Measurements from ENCODE around the gene LARGE1.

Gene LARGE1

DNA sequence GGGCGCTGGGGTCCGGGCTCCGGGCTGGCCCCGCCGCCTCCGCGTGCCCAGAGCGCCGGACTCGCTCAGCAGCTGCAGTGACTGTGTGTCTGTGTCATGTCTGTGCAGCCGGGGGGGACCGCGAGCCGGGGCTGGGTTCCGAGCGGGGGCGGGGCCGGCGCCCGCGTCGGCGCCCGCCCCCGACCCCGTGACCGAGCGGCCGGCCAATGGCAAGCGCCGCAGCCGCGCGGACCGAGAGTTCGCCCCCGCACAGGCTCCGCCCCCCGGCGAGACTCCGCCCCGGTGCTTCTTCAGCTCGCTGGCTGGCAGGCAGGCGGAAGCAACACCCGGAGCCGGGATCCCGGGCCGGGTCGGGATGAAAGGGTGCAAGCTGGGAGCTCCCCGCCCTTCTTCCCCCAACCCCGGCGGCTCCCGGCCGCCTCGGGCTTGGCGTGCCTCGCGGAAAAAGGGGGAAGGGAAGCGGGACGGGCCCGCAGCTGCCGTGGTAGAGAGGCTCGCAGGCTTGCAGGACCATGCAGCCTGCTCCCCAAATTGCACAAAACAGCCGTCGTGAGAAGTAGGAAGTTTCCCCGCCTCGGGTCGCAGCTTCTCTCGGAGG, 750 bp upstream of the LARGE1 start:
- Histone ChIP-seq H2AFZ (ENCODE audit: low read length) (peak overlapping the region; percentile 95), H3K27me3 (ENCODE audit: control insufficient read depth in 3 of 3, insufficient read depth in 3 of 3, low read depth in 1 of 3, low read length in 3 of 3) (no peaks in the 10 kb centered on the region), H3K36me3 (replicated peaks in 1 of 2; ENCODE audit: control insufficient read depth in 2 of 2, insufficient read depth in 2 of 2, low read length in 2 of 2) (no peaks in the 10 kb centered on the region), H3K9me3 (replicated peaks in 1 of 2; ENCODE audit: control insufficient read depth in 2 of 2, insufficient read depth in 1 of 2, low read depth in 1 of 2, low read length in 2 of 2) (no peaks in the 10 kb centered on the region), H2BK5ac (ENCODE audit: low read length) (peak overlapping the region; percentile 90), H2BK120ac (ENCODE audit: low read depth, low read length) (peak overlapping the region; percentile 97), H4K91ac (ENCODE audit: low read depth, low read length, poor library complexity) (no peak overlapping the region), H3K27ac (replicated peaks; ENCODE audit: low read length) (peak overlapping the region; percentile 81), H3K23ac (ENCODE audit: low read depth, low read length, poor library complexity) (peak overlapping the region; percentile 40), H3K14ac (ENCODE audit: low read length) (peak overlapping the region; percentile 99), H3K4ac (ENCODE audit: low read length) (no peak overlapping the region), H3K4me3 (ENCODE audit: low read length in 2 of 2) (peak overlapping the region; percentile 56 to 85), H3K9ac (ENCODE audit: low read depth, low read length, poor library complexity) (peak overlapping the region; percentile 80), H3K79me1 (ENCODE audit: low read depth, low read length) (peaks cover 5% of the 10 kb centered on the region), H2AK5ac (ENCODE audit: low read depth, low read length) (no peak overlapping the region), H3K4me2 (ENCODE audit: insufficient read depth, low read length, poor library complexity, severe bottlenecking) (peak overlapping the region; percentile 86), H3K18ac (ENCODE audit: low read length) (peak overlapping the region; percentile 99), H4K8ac (ENCODE audit: low read depth, low read length) (no peak overlapping the region), H2BK15ac (ENCODE audit: low read length) (peak overlapping the region; percentile 96), H2BK12ac (ENCODE audit: low read length) (peak overlapping the region; percentile 93), H3K4me1 (ENCODE audit: control insufficient read depth in 2 of 2, insufficient read depth in 1 of 2, low read depth in 1 of 2, low read length in 2 of 2) (peaks cover 13 to 17% of the 10 kb centered on the region in 2 donors)
- no CpG with 5 or more reads among the region's 69 CpGs for WGBS, 2 donors (ENCODE audit: extremely low coverage in 2 of 2, insufficient read length in 2 of 2, insufficient replicate concordance in 1 of 2)
- DNase-seq (ENCODE audit: low spot score), result peak; percentile 97

DNA sequence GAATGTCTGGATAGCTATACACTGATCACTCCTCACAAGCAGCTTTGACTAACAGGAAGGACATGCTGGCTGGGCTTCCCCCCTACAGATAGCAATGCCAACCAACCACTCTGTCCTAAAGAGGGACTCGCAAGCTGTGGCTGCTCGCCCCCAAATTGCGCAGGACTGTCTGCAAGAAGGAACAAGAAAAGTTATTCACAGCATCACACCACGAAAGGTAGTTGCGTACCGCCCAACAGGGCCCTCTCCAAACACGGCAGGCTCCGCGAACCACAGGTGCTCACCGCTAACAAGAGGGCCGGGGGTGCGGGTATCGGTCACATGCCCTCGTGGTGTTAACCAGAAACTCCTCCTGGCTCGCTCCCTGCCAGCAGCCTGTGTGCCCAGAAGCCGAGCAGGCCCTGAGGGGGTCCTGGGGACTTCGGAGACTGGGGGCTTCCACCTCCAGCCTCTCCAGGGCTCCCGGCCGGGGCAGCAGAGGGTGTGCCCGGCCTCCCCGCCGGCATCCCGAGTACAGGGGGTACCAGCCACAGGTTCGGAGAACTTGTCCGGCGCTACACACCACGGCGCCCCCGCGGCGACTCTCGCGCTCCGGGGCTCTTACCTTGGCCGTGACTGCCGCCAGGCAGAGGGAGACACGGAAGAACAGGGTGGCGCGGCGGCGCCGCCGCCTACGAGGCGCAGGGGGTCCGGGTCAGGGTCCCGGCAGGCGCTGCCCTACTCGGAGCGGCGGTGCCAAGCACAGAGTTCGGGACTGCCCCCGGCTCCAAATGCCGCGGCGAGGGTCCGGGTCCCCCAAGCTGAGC, 682 bp downstream of the LARGE1 start:
- Histone ChIP-seq H4K8ac (ENCODE audit: low read depth, low read length) (no peak overlapping the region), H2BK120ac (ENCODE audit: low read depth, low read length) (no peak overlapping the region), H3K27ac (replicated peaks; ENCODE audit: low read length) (no peak overlapping the region), H3K23ac (ENCODE audit: low read depth, low read length, poor library complexity) (peak overlapping the region; percentile 89), H3K4ac (ENCODE audit: low read length) (no peak overlapping the region), H3K4me3 (ENCODE audit: low read length in 2 of 2) (peak overlapping the region; percentile 56 to 85), H2BK12ac (ENCODE audit: low read length) (no peak overlapping the region), H3K9me3 (replicated peaks in 1 of 2; ENCODE audit: control insufficient read depth in 2 of 2, insufficient read depth in 1 of 2, low read depth in 1 of 2, low read length in 2 of 2) (no peaks in the 10 kb centered on the region), H3K36me3 (replicated peaks in 1 of 2; ENCODE audit: control insufficient read depth in 2 of 2, insufficient read depth in 2 of 2, low read length in 2 of 2) (no peaks in the 10 kb centered on the region), H2AFZ (ENCODE audit: low read length) (peak overlapping the region; percentile 45), H3K18ac (ENCODE audit: low read length) (peak overlapping the region; percentile 5), H2BK5ac (ENCODE audit: low read length) (peak overlapping the region; percentile 66), H2BK15ac (ENCODE audit: low read length) (no peak overlapping the region), H3K4me1 (ENCODE audit: control insufficient read depth in 2 of 2, insufficient read depth in 1 of 2, low read depth in 1 of 2, low read length in 2 of 2) (peaks cover 10 to 17% of the 10 kb centered on the region in 2 donors), H3K14ac (ENCODE audit: low read length) (no peak overlapping the region), H3K27me3 (ENCODE audit: control insufficient read depth in 3 of 3, insufficient read depth in 3 of 3, low read depth in 1 of 3, low read length in 3 of 3) (no peaks in the 10 kb centered on the region), H3K9ac (ENCODE audit: low read depth, low read length, poor library complexity) (peak overlapping the region; percentile 65), H3K4me2 (ENCODE audit: insufficient read depth, low read length, poor library complexity, severe bottlenecking) (peak overlapping the region; percentile 89), H4K91ac (ENCODE audit: low read depth, low read length, poor library complexity) (no peak overlapping the region), H2AK5ac (ENCODE audit: low read depth, low read length) (peak overlapping the region; percentile 46), H3K79me1 (ENCODE audit: low read depth, low read length) (peaks cover 5% of the 10 kb centered on the region)
- no peak for DNase-seq (ENCODE audit: low spot score)
- WGBS, 2 donors (ENCODE audit: extremely low coverage in 2 of 2, insufficient read length in 2 of 2, insufficient replicate concordance in 1 of 2), result no CpG with 5 or more reads among the region's 57 CpGs

DNA sequence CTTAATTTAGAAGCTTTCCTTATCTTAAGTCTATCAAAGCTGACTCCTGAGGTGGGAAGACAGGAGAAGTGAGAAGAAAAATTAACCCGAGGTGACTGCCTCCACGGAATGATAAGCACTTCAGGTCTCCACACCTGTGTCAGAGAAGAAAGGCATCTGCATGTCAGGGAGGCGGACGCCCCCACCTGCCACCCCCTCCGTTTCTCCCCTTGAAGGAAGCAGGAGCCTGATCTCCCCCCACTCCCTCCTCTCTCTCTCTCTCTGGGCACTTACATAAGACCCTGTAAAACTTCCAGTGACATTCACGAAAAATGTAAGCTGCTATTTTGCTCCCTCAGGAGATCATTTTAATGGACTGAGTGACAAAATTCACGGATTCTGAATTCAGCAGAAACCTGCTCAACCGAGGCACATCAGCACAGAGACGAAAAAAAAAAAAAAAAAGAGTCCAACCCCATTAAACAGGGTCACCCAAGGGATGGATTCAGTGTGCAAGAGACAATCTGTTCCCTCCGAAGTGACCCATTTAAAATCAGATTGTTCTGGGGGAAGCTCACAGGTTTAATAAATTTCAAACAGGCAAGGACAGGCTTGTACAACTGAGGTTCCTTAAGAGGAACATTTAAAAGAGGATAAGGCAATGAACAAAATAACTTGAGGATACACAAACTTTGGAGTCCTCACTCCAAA, 1.5 kb downstream of the LARGE1 start:
- Histone ChIP-seq H3K18ac (ENCODE audit: low read length) (no peak overlapping the region), H3K4ac (ENCODE audit: low read length) (no peak overlapping the region), H2BK5ac (ENCODE audit: low read length) (no peak overlapping the region), H4K91ac (ENCODE audit: low read depth, low read length, poor library complexity) (no peak overlapping the region), H3K4me2 (ENCODE audit: insufficient read depth, low read length, poor library complexity, severe bottlenecking) (peak overlapping the region; percentile 89), H3K79me1 (ENCODE audit: low read depth, low read length) (peaks cover 5% of the 10 kb centered on the region), H3K4me1 (ENCODE audit: control insufficient read depth in 2 of 2, insufficient read depth in 1 of 2, low read depth in 1 of 2, low read length in 2 of 2) (peaks cover 8 to 17% of the 10 kb centered on the region in 2 donors), H2BK120ac (ENCODE audit: low read depth, low read length) (no peak overlapping the region), H3K9me3 (replicated peaks in 1 of 2; ENCODE audit: control insufficient read depth in 2 of 2, insufficient read depth in 1 of 2, low read depth in 1 of 2, low read length in 2 of 2) (no peaks in the 10 kb centered on the region), H2AK5ac (ENCODE audit: low read depth, low read length) (no peak overlapping the region), H3K36me3 (replicated peaks in 1 of 2; ENCODE audit: control insufficient read depth in 2 of 2, insufficient read depth in 2 of 2, low read length in 2 of 2) (no peaks in the 10 kb centered on the region), H2BK12ac (ENCODE audit: low read length) (no peak overlapping the region), H3K27ac (replicated peaks; ENCODE audit: low read length) (no peak overlapping the region), H3K27me3 (ENCODE audit: control insufficient read depth in 3 of 3, insufficient read depth in 3 of 3, low read depth in 1 of 3, low read length in 3 of 3) (no peaks in the 10 kb centered on the region), H3K14ac (ENCODE audit: low read length) (no peak overlapping the region), H3K23ac (ENCODE audit: low read depth, low read length, poor library complexity) (no peak overlapping the region), H2BK15ac (ENCODE audit: low read length) (no peak overlapping the region), H3K9ac (ENCODE audit: low read depth, low read length, poor library complexity) (peak overlapping the region; percentile 65), H3K4me3 (ENCODE audit: low read length in 2 of 2) (peak overlapping the region; percentile 56 to 85), H2AFZ (ENCODE audit: low read length) (no peak overlapping the region), H4K8ac (ENCODE audit: low read depth, low read length) (no peak overlapping the region)
- DNase-seq (ENCODE audit: low spot score), result no peak
- no CpG with 5 or more reads among the region's 10 CpGs for WGBS, 2 donors (ENCODE audit: extremely low coverage in 2 of 2, insufficient read length in 2 of 2, insufficient replicate concordance in 1 of 2)
